Rectal smooth muscle tissue (tissue), 1 donor: Measurements from ENCODE around the gene ACTN3.
"Not testable (repeated sequence)": the region's sequence is repeated elsewhere in the genome, so short reads cannot be mapped to it uniquely, and the experiment has no call there.

Experiments
- H3K27ac ChIP-seq: one replicate; pipeline ENCODE4 v1.7.0; 2013; ENCODE audit warnings: low read depth, low read length, inconsistent platforms
- H3K27me3 ChIP-seq: one replicate; pipeline ENCODE4 v1.7.0; 2013; ENCODE audit warnings: low read length; ENCODE audit not compliant: control insufficient read depth, insufficient read depth
- H3K36me3 ChIP-seq: one replicate; pipeline ENCODE4 v1.7.0; 2013; ENCODE audit warnings: low read length; ENCODE audit not compliant: control insufficient read depth, insufficient read depth
- H3K4me1 ChIP-seq: one replicate; pipeline ENCODE4 v1.7.0; 2013; ENCODE audit warnings: low read length; ENCODE audit not compliant: control insufficient read depth, insufficient read depth
- H3K4me3 ChIP-seq: one replicate; pipeline ENCODE4 v1.7.0; 2013; ENCODE audit warnings: low read length
- H3K9ac ChIP-seq: one replicate; pipeline ENCODE4 v1.7.0; 2013; ENCODE audit warnings: low read length

Gene ACTN3

DNA sequence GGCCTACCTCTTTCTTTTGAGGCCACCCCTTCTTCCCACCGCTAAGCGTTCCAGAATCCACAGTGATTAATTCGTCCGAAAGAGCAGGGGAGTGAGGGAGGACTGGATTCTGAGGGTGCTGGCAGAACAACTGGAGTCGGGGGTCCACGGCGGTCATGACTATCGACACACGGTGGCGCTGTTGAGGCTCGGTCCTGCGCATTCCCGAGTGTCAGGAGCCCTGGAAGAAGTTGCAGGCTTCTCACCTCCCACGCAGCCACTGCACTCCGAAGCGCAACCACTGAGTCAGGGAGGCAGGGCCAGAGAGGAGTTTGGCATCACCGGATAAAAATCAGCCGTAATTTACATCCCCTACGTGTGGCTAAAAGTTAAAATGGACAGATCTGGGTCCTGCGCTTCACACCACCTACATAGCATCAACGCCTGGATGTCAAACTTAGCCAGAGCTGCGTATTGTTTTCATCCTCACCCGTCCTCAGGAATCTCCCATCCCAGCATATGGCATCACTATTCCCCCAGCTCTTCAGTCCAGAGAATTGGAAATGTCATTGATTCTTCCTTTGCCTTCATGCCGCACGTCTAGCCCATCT lies 32.4 kb downstream of the ACTN3 start:
- Histone ChIP-seq H3K4me1 (peaks cover 4% of the 10 kb centered on the region), H3K27ac (no peak overlapping the region), H3K27me3 (no peaks in the 10 kb centered on the region), H3K9ac (no peak overlapping the region), H3K36me3 (no peaks in the 10 kb centered on the region), H3K4me3 (no peak overlapping the region)

DNA sequence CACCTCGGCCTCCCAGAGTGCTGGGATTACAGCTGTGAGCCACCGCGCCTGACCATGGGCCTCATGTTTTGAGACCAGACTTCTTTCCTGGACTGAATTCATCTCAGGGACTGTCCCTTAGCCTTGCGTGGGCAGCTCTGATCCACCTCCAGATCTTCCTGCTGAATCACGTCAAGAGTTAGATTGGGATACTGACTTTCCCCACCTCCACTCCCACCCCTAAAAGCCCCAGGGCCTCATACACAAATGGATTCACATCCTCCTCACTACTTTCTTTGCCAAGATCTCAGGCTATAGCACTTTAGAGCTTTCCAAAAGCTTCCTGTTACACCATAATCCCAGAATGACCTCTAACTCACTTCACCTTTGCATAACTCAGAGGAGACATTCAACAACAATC lies 34.1 kb downstream of the ACTN3 start:
- H3K27ac ChIP-seq, result no peak overlapping the region
- H3K36me3 ChIP-seq, result no peaks in the 10 kb centered on the region
- H3K9ac ChIP-seq, result no peak overlapping the region
- H3K4me3 ChIP-seq, result no peak overlapping the region
- H3K4me1 ChIP-seq, result peaks cover 4% of the 10 kb centered on the region
- no peaks in the 10 kb centered on the region for H3K27me3 ChIP-seq

DNA sequence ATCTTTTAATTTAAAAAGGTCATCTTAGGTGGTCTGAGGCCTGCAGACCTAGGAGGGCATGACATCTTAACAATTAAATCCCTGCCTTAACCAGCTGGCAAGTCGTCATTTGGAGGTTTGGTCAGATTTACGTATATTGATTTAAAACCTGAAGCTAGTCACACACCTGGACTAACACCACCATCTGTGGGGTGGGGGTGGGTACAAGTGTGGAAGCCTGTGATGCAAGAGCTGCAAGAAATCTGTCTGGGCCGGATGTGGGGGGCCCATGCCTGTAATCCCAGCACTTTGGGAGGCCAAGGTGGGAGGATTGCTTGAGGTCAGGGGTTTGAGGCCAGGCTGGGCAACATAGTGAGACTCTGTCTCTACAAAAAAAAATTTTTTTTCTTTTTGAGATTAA lies 34.6 kb downstream of the ACTN3 start:
- H3K4me1 ChIP-seq, result peaks cover 4% of the 10 kb centered on the region

DNA sequence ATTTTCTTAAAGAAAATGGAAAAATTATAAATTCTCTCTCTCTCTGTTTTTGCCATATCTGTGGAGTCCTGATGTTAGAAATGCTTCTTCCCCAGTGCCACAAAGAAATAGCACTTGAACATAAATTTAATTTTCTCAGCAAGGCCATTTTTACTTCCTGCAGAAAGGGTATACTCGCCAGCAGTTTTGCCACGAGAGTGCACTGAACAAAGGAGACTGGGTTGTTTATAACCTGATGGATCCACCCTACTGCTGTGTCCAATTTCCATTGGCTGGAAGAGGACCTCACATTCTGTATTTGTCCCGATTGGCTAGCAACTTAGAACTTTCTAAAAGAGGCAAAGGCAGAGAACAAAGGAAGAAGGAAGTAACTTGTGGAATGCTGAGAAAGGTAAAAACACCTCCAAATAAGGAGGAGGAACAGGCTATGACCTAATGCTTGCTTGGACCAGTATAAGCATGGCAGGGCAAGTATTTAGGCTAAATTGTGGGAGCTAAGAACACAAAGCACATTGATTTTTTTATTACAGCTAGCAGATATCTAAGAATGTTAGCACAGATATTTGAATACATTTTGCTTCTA lies 36.0 kb downstream of the ACTN3 start:
- H3K27me3 ChIP-seq, H3K27ac ChIP-seq, H3K4me3 ChIP-seq, H3K4me1 ChIP-seq, H3K9ac ChIP-seq, H3K36me3 ChIP-seq: not testable (repeated sequence)

More for the DNA sequence above, 34.6 kb downstream of the ACTN3 start:
- H3K4me3 ChIP-seq, result no peak overlapping the region
- H3K36me3 ChIP-seq, result no peaks in the 10 kb centered on the region
- H3K27ac ChIP-seq, result no peak overlapping the region
- no peak overlapping the region for H3K9ac ChIP-seq
- no peaks in the 10 kb centered on the region for H3K27me3 ChIP-seq

DNA sequence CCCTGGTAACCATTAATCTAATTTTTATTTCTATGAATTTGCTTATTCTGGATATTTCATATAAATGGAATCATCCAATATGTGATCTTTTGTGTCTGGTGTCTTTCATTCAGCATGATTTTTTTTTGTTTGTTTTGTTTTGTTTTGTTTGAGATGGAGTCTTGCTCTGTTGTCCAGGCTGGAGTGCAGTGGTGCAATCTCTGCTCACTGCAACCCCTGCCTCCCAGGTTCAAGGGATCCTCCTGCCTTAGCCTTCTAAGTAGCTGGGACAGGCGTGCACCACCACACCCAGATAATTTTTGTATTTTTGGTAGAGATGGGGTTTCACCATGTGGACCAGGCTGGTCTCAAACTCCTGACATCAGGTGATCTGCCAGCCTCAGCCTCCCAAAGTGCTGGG lies 38.7 kb downstream of the ACTN3 start:
- not testable (repeated sequence) for H3K36me3 ChIP-seq, H3K27me3 ChIP-seq, H3K4me1 ChIP-seq, H3K27ac ChIP-seq, H3K9ac ChIP-seq, H3K4me3 ChIP-seq

DNA sequence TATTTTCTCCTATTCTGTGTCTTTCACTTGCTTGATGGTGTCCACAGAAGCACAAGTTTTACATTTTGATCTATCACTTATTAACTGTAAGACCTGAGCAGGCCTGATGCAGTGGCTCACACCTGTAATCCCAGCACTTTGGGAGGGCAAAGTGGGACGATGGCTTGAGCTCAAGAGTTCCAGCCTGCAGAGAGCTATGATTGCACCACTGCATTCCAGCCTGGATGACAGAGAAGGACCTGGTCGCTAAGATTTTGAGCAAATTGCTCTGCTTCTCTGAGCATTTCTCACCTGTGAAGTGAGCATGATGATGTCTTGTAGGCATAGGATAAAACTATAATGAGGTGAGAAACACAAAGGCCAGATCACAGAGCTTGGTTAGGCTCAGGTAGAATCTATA lies 39.4 kb downstream of the ACTN3 start:
- Histone ChIP-seq H3K27ac (no peak overlapping the region), H3K36me3 (no peaks in the 10 kb centered on the region), H3K27me3 (no peaks in the 10 kb centered on the region), H3K9ac (no peak overlapping the region), H3K4me3 (no peak overlapping the region), H3K4me1 (no peaks in the 10 kb centered on the region)

DNA sequence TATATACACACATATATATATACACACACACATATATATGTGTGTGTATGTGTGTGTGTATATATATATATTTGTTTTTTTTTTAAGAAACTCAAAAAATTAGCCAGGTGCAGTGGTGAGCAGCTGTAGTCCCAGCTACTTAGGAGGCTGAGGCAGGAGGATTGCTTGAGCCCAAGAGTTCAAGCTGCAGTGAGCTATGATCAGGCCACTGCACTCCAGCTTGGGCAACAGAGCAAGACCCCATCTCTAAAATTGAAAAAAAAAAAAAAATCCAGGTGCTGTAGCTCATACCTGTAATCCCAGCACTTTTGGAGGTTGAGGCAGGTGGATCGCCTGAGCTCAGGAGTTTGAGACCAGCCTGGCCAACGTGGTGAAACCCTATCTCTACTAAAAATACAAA lies 42.6 kb downstream of the ACTN3 start:
- H3K4me3 ChIP-seq, H3K27me3 ChIP-seq, H3K36me3 ChIP-seq, H3K4me1 ChIP-seq, H3K9ac ChIP-seq, H3K27ac ChIP-seq: not testable (repeated sequence)

DNA sequence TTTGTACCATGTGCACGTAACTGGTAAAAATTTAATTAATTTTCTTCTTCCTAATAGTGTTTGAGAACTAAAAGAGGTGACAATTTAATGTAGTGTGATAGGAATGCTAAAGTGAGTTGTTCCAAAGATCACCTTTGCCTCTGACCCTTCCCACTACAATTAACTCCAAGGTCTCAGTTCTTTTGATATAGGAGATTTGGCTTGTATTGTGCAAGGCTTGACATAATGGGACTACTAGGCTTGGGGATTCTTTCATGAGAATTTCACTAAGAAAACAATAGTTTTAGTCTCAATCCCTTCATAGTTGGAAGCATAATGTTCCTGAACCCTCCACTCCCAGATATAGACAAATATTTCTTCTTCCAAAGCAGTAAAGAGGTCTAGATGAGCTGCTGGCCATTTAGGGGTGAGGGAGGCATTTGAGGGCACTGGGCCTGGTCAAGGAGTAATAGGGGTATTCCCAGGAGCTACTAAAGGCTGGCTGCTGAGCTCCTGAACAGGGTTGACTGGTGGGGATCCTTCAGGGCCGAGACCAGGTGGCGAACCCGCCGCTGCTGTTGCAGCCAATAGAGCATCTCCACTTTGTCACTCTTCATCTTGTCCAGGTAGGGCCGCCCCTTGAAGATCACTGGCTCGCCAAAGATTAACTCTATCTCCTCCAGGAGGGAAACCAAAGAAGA lies 43.4 kb downstream of the ACTN3 start:
- no peak overlapping the region for H3K9ac ChIP-seq
- peaks cover 9% of the 10 kb centered on the region for H3K4me1 ChIP-seq
- no peak overlapping the region for H3K27ac ChIP-seq
- no peaks in the 10 kb centered on the region for H3K36me3 ChIP-seq
- no peaks in the 10 kb centered on the region for H3K27me3 ChIP-seq
- no peak overlapping the region for H3K4me3 ChIP-seq

DNA sequence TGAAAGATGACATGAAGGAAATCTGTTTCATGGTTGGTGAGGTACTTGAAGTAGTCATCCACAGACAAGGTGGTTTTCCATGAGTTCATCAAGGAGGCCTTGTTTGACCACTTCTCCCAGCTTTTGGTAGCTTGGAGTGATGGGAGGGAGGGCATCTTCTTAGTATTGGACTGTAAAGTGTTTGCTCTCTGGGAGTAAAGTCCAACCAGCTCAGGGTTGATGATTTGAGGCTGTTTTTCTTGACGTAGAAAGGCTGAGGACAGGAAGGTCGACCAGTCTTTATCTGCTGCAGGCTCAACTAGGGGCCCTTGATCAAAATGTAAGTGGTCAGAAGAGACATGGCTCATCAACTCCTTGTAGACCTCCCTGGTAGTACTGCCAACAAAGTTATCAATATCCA lies 44.5 kb downstream of the ACTN3 start:
- Histone ChIP-seq H3K4me3 (no peak overlapping the region), H3K27me3 (no peaks in the 10 kb centered on the region), H3K4me1 (peaks cover 14% of the 10 kb centered on the region), H3K9ac (no peak overlapping the region), H3K27ac (no peak overlapping the region), H3K36me3 (no peaks in the 10 kb centered on the region)

DNA sequence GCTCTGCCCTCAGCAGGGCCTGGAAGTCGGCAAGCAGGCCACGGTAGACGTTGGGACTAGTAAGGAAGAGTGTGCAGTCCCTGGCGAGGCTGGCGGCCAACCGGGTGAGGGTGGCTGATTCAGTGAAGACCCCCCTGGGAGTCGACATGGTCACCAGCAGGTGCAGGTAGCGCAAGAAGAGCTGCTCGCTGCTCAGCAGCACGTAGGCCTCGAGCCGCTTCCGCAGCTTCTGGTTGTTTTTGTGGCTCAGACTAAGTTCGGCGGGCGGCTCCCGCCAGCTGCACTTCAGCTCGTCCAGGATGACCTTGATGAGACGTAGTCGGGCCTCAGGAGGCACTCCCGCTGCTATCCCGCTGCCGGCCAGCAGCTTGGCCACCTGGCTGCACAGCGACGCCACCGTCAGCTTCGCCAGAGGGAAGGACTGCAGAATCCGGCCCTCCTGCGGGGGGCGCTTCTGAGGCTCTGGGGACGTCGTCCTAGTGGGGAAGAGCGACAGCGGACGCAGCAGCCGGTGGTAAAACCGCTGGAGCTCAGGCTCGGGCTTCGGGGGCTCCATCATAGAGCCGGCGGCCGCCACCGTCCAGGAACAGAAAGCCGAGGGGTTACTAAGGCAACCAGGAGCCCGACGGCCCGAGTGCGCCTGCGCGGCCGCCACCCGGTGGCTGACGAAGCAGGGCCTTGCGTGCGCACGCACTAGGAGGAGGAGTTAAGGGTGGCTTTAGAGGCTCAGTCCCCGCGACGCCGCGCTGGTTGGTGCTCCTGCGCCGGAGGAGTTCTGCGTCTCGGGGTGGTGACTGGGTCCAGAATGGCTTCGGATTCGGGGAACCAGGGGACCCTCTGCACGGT lies 46.0 kb downstream of the ACTN3 start, which contains the start of the genes CCDC87 and CCS:
Gene CCDC87, minus strand, starts transcription at position 607 of the 846 bp plus-strand sequence. Its CDS starts 48 bp downstream, at position 559.
Gene CCS, plus strand, starts transcription at position 729 of the 846 bp plus-strand sequence. Its CDS starts 77 bp downstream, at position 806.
- peaks cover 14% of the 10 kb centered on the region for H3K4me1 ChIP-seq
- H3K27me3 ChIP-seq, result no peaks in the 10 kb centered on the region
- peak within 1 kb of the TSS; percentile 82 for H3K4me3 ChIP-seq
- no peaks in the 10 kb centered on the region for H3K36me3 ChIP-seq
- peak within 1 kb of the TSS; percentile 58 for H3K9ac ChIP-seq
- peak within 1 kb of the TSS; percentile 84 for H3K27ac ChIP-seq

DNA sequence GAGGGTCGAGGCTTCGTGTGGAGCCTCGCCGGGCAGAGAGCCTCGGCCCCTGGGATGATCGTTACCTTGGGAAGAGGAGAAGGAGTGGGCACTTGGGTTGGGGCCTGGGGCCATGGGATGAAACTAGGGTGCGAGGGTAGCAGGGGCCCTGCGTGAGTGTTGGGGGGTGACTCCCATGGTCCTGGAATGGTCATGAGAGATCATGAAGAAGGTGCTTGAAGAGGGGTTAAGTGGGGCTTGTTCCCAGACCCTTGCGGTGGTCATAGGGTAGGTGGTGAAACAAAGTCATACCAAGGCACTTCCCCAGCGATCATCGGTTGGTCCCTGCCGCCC lies 46.6 kb downstream of the ACTN3 start:
- Histone ChIP-seq H3K27ac (peak overlapping the region; percentile 84), H3K4me3 (peak overlapping the region; percentile 82), H3K9ac (peak overlapping the region; percentile 58)

DNA sequence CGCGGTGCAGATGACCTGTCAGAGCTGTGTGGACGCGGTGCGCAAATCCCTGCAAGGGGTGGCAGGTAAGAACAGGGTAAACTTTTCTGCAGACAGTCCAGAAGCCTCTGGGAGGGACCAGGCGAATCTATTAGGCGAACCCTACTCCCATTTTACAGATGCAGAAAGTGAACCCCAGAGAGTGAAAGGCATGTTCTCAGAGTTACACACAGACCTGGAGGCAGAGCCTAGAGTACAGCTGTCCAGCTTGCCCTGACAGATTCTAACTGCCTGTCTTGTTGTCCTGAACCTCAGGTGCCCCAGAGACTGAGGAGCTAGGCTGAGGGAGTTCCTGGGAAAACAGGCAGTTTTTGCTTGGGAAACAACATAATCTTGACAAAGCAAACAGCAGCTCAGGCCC lies 46.9 kb downstream of the ACTN3 start:
- Histone ChIP-seq H3K9ac (peak overlapping the region; percentile 58), H3K4me1 (peaks cover 14% of the 10 kb centered on the region), H3K4me3 (peak overlapping the region; percentile 82), H3K27me3 (no peaks in the 10 kb centered on the region), H3K27ac (peak overlapping the region; percentile 84), H3K36me3 (no peaks in the 10 kb centered on the region)

More for the DNA sequence above, 46.6 kb downstream of the ACTN3 start:
- H3K36me3 ChIP-seq, result no peaks in the 10 kb centered on the region
- H3K27me3 ChIP-seq, result no peaks in the 10 kb centered on the region
- peaks cover 14% of the 10 kb centered on the region for H3K4me1 ChIP-seq
